Calu3 (cell line): ENCODE measurements around the gene ZBTB2. TPM values are rescaled to one million over a fixed set of nuclear protein-coding genes. Genes with fewer than 3 reads are reported as not detected.

ENCODE experiments used
- BruUV-seq: library from RNA; stranded (reverse); fragments of 400-500 nt; replicated peaks from 2 replicates; lab custom pipeline; 2021; lab: Mats Ljungman, UMichigan
- CTCF ChIA-PET: fragments of 300-600 bp; sonication (Branson Sonifier 250); formaldehyde crosslinking; loops from one replicate; lab custom pipeline; 2022; ENCODE audit warnings: antibody characterized with exemption; lab: Charles Lee
- DNase-seq: peaks from one replicate; pipeline ENCODE4 v3.0.0; 2022
- H3K27ac Mint-ChIP-seq: one replicate; pipeline ENCODE4 v1.8.0; 2022; ENCODE audit warnings: mixed read lengths; ENCODE audit not compliant: unreplicated experiment
- H3K27me3 Mint-ChIP-seq: one replicate; pipeline ENCODE4 v1.8.0; 2022; ENCODE audit warnings: mixed read lengths; ENCODE audit not compliant: unreplicated experiment
- H3K36me3 Mint-ChIP-seq: one replicate; pipeline ENCODE4 v1.8.0; 2022; ENCODE audit warnings: mild to moderate bottlenecking, moderate library complexity, mixed read lengths; ENCODE audit not compliant: insufficient read depth, unreplicated experiment
- H3K4me1 Mint-ChIP-seq: one replicate; pipeline ENCODE4 v1.8.0; 2022; ENCODE audit warnings: mild to moderate bottlenecking, low read depth, mixed read lengths; ENCODE audit not compliant: unreplicated experiment
- H3K4me3 Mint-ChIP-seq: one replicate; pipeline ENCODE4 v1.8.0; 2022; ENCODE audit warnings: mild to moderate bottlenecking, low read depth, moderate library complexity, mixed read lengths; ENCODE audit not compliant: unreplicated experiment
- H3K9me3 Mint-ChIP-seq: one replicate; pipeline ENCODE4 v1.8.0; 2022; ENCODE audit warnings: low read depth, mixed read lengths; ENCODE audit not compliant: unreplicated experiment
- intact Hi-C: fragments of 100-400 bp; cut with micrococcal nuclease; formaldehyde crosslinking; loops from one replicate; pipeline ENCODE4 v1.10.0; 2022; ENCODE audit not compliant: unreplicated experiment
- total RNA-seq: library from RNA; stranded (reverse); gene quantifications from 2 replicates; pipeline ENCODE4 v1.2.3, GENCODE V29; 2022
- TF ChIP-seq, protein P1 (sequence below): fragments of 200-600 bp; IDR thresholded peaks from one replicate; pipeline ENCODE4 v1.8.0; 2022; ENCODE audit warnings: antibody characterized with exemption; ENCODE audit not compliant: unreplicated experiment

ZBTB2 gene
- total RNA-seq, 1 experiment from 2014 or later, result 15.7 TPM

DNA sequence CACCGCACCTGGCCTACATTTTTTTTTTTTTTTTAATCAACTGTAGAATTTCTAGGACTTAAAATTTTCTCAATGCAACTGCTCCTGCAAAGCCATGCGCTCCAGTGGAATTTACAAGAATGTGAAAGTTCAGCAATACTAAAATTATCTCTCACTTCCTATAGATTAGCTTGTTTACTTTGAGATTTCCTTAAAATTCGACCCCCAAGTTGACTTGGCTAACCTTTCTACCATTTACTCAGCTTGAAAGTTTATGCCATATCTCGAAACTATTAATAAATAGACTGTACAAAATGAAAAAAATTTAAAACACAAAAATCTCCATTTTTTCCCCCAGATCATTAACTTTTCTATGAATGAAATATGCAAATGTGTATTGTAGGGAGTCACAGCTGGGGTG is 64.3 kb downstream of the ZBTB2 start:
- peak overlapping the region; percentile 76 for H3K4me3 Mint-ChIP-seq
- DNase-seq, result no peak
- H3K9me3 Mint-ChIP-seq, result no peaks in the 10 kb centered on the region
- no TSS peak for BruUV-seq
- peak overlapping the region; percentile 60 for H3K27ac Mint-ChIP-seq
- no peaks in the 10 kb centered on the region for H3K27me3 Mint-ChIP-seq
- H3K36me3 Mint-ChIP-seq, result peaks cover 16% of the 10 kb centered on the region
- intact Hi-C loops, result loop anchor here (10.0 kb wide), 1 partner anchor 282 kb away; no protein-coding TSS in a partner anchor
- CTCF ChIA-PET, result interaction anchor here (4.2 kb wide), 1 partner anchor 435 kb away, joined by 17 read pairs; no protein-coding TSS in a partner anchor
- H3K4me1 Mint-ChIP-seq, result peaks cover 14% of the 10 kb centered on the region
- TF ChIP-seq, protein P1, sequence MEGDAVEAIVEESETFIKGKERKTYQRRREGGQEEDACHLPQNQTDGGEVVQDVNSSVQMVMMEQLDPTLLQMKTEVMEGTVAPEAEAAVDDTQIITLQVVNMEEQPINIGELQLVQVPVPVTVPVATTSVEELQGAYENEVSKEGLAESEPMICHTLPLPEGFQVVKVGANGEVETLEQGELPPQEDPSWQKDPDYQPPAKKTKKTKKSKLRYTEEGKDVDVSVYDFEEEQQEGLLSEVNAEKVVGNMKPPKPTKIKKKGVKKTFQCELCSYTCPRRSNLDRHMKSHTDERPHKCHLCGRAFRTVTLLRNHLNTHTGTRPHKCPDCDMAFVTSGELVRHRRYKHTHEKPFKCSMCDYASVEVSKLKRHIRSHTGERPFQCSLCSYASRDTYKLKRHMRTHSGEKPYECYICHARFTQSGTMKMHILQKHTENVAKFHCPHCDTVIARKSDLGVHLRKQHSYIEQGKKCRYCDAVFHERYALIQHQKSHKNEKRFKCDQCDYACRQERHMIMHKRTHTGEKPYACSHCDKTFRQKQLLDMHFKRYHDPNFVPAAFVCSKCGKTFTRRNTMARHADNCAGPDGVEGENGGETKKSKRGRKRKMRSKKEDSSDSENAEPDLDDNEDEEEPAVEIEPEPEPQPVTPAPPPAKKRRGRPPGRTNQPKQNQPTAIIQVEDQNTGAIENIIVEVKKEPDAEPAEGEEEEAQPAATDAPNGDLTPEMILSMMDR, result no peak

DNA sequence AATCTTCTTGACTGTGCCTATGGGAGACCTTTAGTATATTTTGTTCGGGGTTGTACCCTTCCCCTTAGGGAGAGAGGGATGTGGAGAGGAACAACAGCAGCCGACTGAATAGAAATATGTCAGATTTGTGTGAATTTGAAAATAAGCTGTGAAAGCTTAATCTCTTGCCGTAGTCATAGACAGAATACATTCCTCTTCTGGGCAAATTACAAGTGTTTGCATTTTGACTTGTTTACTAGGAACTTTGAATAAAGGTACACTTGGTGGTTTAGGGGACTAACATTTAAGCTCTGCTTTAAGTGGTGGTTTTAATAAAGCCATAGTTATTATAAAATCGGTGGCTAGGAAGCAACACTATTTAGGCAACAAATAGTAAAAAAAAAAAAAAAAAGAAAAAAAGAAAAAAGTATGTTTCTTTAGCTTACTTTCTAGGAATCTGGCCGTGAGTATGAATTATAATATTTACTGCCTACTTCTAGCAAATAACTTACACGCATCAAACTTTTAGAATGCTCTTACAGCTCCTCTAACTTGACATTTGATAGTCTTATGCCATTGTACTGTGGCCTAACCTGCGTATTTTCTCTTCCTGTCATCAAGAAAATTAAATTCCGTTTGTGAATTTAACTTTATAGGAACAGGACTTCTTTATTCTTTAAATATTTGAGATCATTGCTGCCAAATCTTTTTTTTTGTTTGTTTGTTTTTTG is 65.1 kb downstream of the ZBTB2 start:
- H3K4me3 Mint-ChIP-seq, result peak overlapping the region; percentile 76
- H3K4me1 Mint-ChIP-seq, result peaks cover 14% of the 10 kb centered on the region
- intact Hi-C loops, result loop anchor here (10.0 kb wide), 1 partner anchor 281 kb away; no protein-coding TSS in a partner anchor
- TSS peak; percentile 71 for BruUV-seq
- CTCF ChIA-PET, result interaction anchor here (0.5 to 4.2 kb wide), 8 partner anchors 9 to 434 kb away, joined by 3 to 59 read pairs (median 6); partner anchors contain the start of gene AKAP12
- peaks cover 16% of the 10 kb centered on the region for H3K36me3 Mint-ChIP-seq
- peaks cover under 1% of the 10 kb centered on the region for H3K9me3 Mint-ChIP-seq
- TF ChIP-seq, protein P1, result no peak
- H3K27ac Mint-ChIP-seq, result peak overlapping the region; percentile 60
- DNase-seq, result no peak
- H3K27me3 Mint-ChIP-seq, result no peaks in the 10 kb centered on the region

DNA sequence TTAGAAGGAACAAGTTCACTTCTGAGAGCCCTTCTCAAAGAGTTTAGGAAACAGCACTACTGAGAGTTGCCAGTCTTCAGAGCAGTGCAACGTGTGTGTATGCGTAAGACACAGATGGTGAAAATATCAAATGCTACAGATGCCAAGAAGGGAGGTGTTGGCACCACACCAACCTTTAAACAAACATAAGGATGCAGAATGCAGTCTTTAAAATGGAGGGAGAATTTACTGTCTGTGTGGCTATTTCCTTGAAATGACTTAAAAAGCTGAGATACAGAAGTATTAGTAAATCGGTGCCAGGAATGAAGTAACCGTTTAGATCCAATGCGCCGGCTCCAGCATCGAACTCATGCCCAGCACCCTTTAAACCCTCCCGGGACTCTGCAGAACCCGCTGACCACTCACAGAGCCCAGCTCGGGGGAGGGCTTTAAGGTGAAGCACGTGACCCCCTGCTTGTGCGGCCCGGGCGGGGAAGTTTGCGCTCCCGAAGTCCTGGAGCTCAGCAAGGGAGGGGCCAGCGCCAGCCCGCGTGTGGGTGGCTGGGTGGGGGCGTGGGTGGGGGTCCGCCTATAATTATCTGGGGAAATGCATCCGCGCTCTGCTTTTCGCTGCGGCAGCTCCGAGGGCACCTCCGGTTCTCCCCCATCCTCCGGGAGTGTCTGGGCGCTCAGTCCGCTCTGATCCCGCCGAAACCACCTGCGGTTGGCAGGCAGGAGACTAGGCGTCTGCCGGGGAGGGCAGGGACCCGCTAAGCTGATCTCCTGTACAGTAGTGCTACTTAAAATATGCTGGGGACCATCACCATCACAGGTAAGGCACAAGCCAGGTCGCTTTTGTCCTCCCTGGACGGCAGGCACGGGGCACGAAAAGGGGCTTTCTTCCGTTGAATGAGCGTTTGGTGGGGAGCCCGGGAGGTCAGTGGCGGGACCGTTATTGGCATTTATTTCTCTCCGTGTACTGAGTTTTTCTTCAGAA is 66.0 kb downstream of the ZBTB2 start:
- Mint-ChIP-seq H3K27me3 (no peaks in the 10 kb centered on the region), H3K9me3 (peaks cover 2% of the 10 kb centered on the region), H3K36me3 (peaks cover 16% of the 10 kb centered on the region), H3K4me3 (peak overlapping the region; percentile 76), H3K4me1 (peaks cover 14% of the 10 kb centered on the region), H3K27ac (peak overlapping the region; percentile 60)
- CTCF ChIA-PET, result interaction anchor here (0.5 to 4.2 kb wide), 13 partner anchors 9 to 1341 kb away, joined by 3 to 59 read pairs (median 5); partner anchors contain the start of gene AKAP12
- intact Hi-C loops, result loop anchor here (2.0 to 10.0 kb wide), 2 partner anchors 281 to 433 kb away; no protein-coding TSS in a partner anchor
- BruUV-seq, result no TSS peak
- peak; percentile 65 for DNase-seq
- TF ChIP-seq, protein P1, result no peak

DNA sequence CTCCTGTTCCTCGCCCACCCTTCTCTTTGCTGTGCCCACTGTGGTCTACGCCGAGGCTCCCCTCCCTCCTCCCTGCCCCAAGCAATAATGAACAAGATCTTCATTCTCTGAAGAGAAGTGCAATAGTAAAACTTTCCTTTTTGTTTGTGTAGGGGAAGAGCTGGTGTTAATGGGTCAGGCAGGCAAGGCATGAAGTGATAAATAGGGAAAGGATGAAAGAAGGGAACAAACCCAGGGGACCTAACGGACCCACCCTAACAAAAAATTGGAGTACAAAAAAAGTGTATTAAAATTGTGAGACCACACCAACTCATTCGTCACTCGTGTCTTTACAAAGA is 66.9 kb downstream of the ZBTB2 start:
- intact Hi-C loops, result loop anchor here (1.0 to 10.0 kb wide), 3 partner anchors 280 to 432 kb away; no protein-coding TSS in a partner anchor
- CTCF ChIA-PET, result interaction anchor here (0.7 to 4.2 kb wide), 11 partner anchors 10 to 433 kb away, joined by 3 to 59 read pairs (median 6); no protein-coding TSS in a partner anchor
- Mint-ChIP-seq H3K4me1 (peaks cover 14% of the 10 kb centered on the region), H3K9me3 (peaks cover 2% of the 10 kb centered on the region), H3K4me3 (peak overlapping the region; percentile 76), H3K36me3 (peaks cover 16% of the 10 kb centered on the region), H3K27ac (peak overlapping the region; percentile 61), H3K27me3 (no peaks in the 10 kb centered on the region)
- BruUV-seq, result no TSS peak
- DNase-seq, result no peak
- TF ChIP-seq, protein P1, result no peak
